GM12878 (cell line): Measurements from ENCODE around the gene PRSS12. TPM values are rescaled to one million over a fixed set of nuclear protein-coding genes. Genes with fewer than 3 reads are reported as not detected.
A peak's percentile ranks its signal among the peaks of the same experiment; 100 is the strongest.

Experiments used
- ATAC-seq: fragments of 200-7000 bp; cut with Tn5 transposase; 3 replicates; pipeline ENCODE4 v1.9.1; 2020; ENCODE audit warnings: mild to moderate bottlenecking, moderate library complexity
- BruUV-seq: library from RNA; stranded (reverse); fragments of 400-500 nt; replicated peaks from 2 replicates; lab custom pipeline; 2021; lab: Mats Ljungman, UMichigan
- CTCF ChIA-PET: fragments of 300-600 bp; sonication (Branson Sonifier 250); formaldehyde crosslinking; extraction: SDS; loops from one replicate; lab custom pipeline; 2021; ENCODE audit warnings: inconsistent platforms; lab: Yijun Ruan, JAX
- POLR2A ChIA-PET: fragments of 350-600 bp; formaldehyde crosslinking; extraction: SDS; loops from one replicate; lab custom pipeline; 2021; ENCODE audit warnings: inconsistent platforms; lab: Charles Lee
- RAD21 ChIA-PET: fragments of 300-600 bp; sonication (Branson Sonifier 250); formaldehyde crosslinking; loops from one replicate; lab custom pipeline; 2023; ENCODE audit warnings: antibody characterized with exemption; ENCODE audit not compliant: unreplicated experiment; lab: Charles Lee
- SMC1A ChIA-PET: fragments of 300-600 bp; sonication (Branson Sonifier 250); formaldehyde crosslinking; loops from one replicate; lab custom pipeline; 2023; ENCODE audit not compliant: unreplicated experiment, uncharacterized antibody; lab: Charles Lee
- DNase-seq: peaks from one replicate; pipeline ENCODE4 v3.0.0-alpha.2; 2011; ENCODE audit warnings: low read depth, low spot score
- FAIRE-seq: peaks from 3 replicates; lab custom pipeline; 2011; peaks lifted over from hg19 to GRCh38; lab: Jason Lieb, UNC
- H2AFZ ChIP-seq: 2 replicates; pipeline ENCODE4 v1.6.0; 2011; ENCODE audit warnings: low read depth, low read length, control low read depth; ENCODE audit not compliant: control insufficient read depth
- H3K27ac ChIP-seq: 2 replicates; pipeline ENCODE4 v1.5.1; 2011; ENCODE audit warnings: control low read depth; ENCODE audit not compliant: control insufficient read depth, insufficient read depth
- H3K27me3 ChIP-seq, 2 experiments: replicated peaks in 1 of 2; 2 replicates each; pipeline versions ENCODE4 v1.6.0 to v1.6.1; 2011; ENCODE audit warnings: low read length in 1 of 2; ENCODE audit not compliant: control insufficient read depth in 2 of 2, insufficient read depth in 2 of 2
- H3K36me3 ChIP-seq, 2 experiments: 2 replicates each; pipeline ENCODE4 v1.5.1; 2011; ENCODE audit warnings: low read length in 1 of 2; ENCODE audit not compliant: control insufficient read depth in 2 of 2, insufficient read depth in 2 of 2
- H3K4me1 ChIP-seq: 2 replicates; pipeline ENCODE4 v1.6.1; 2011; ENCODE audit warnings: mild to moderate bottlenecking, low read length, moderate library complexity, mixed read lengths; ENCODE audit not compliant: control insufficient read depth, insufficient read depth
- H3K4me2 ChIP-seq: 2 replicates; pipeline ENCODE4 v1.6.0; 2011; ENCODE audit warnings: control low read depth; ENCODE audit not compliant: control insufficient read depth, insufficient read depth
- H3K4me3 ChIP-seq: fragments of 200-600 bp; sonication (generic); 2 replicates; pipeline ENCODE4 v1.5.1; 2016
- H3K79me2 ChIP-seq: 2 replicates; pipeline ENCODE4 v1.6.0; 2011; ENCODE audit warnings: low read length; ENCODE audit not compliant: control insufficient read depth, insufficient read depth
- H3K9ac ChIP-seq: 2 replicates; pipeline ENCODE4 v1.8.0; 2011; ENCODE audit warnings: low read length, control low read depth, mixed read lengths; ENCODE audit not compliant: control insufficient read depth, insufficient read depth
- H3K9me3 ChIP-seq: replicated peaks from 3 replicates; pipeline ENCODE4 v1.5.1; 2011; ENCODE audit warnings: mild to moderate bottlenecking, low read length; ENCODE audit not compliant: control insufficient read depth, insufficient read depth
- H4K20me1 ChIP-seq: 2 replicates; pipeline ENCODE4 v1.6.0; 2011; ENCODE audit not compliant: control insufficient read depth, insufficient read depth
- CHD1 ChIP-seq: IDR thresholded peaks from 2 replicates; pipeline ENCODE4 v1.6.1; 2012; ENCODE audit warnings: low read depth, low read length, improper control_type of control experiment
- E2F4 ChIP-seq: IDR thresholded peaks from 2 replicates; pipeline ENCODE4 v1.6.1; 2012; ENCODE audit warnings: low read depth, low read length, improper control_type of control experiment
- ELK1 ChIP-seq: IDR thresholded peaks from 2 replicates; pipeline ENCODE4 v1.6.1; 2012; ENCODE audit warnings: low read depth, low read length, improper control_type of control experiment
- FOXK2 ChIP-seq: fragments of 450-650 bp; IDR thresholded peaks from 2 replicates; pipeline ENCODE4 v1.6.1; 2017; ENCODE audit warnings: mild to moderate bottlenecking, moderate library complexity
- HCFC1 ChIP-seq: fragments of 150-350 bp; IDR thresholded peaks from 2 replicates; pipeline ENCODE4 v1.6.1; 2014; ENCODE audit warnings: low read length
- HDAC2 ChIP-seq: fragments of 200-600 bp; sonication (generic); IDR thresholded peaks from 2 replicates; pipeline ENCODE4 v1.6.1; 2017
- IKZF1 ChIP-seq: fragments of 450-650 bp; conservative IDR thresholded peaks from 2 replicates; pipeline ENCODE4 v1.6.1; 2017; ENCODE audit warnings: antibody characterized with exemption, mild to moderate bottlenecking
- MEF2A ChIP-seq: IDR thresholded peaks from 2 replicates; pipeline ENCODE4 v1.6.1; 2011; ENCODE audit warnings: low read depth, mild to moderate bottlenecking, low read length, moderate library complexity; ENCODE audit not compliant: insufficient read depth
- MYC ChIP-seq: IDR thresholded peaks from 2 replicates; pipeline ENCODE4 v1.6.1; 2011; ENCODE audit warnings: mild to moderate bottlenecking, low read length, moderate library complexity, inconsistent platforms; ENCODE audit not compliant: insufficient read depth, insufficient replicate concordance, insufficient read length, severe bottlenecking
- NBN ChIP-seq: fragments of 450-650 bp; IDR thresholded peaks from 2 replicates; pipeline ENCODE4 v1.6.1; 2016
- RAD21 ChIP-seq: IDR thresholded peaks from 2 replicates; pipeline ENCODE4 v1.6.1; 2011; ENCODE audit warnings: mild to moderate bottlenecking, low read depth, low read length, moderate library complexity; ENCODE audit not compliant: insufficient read depth
- RB1 ChIP-seq: fragments of 450-650 bp; formaldehyde crosslinking; IDR thresholded peaks from 2 replicates; pipeline ENCODE4 v1.6.1; 2017; ENCODE audit warnings: mild to moderate bottlenecking, borderline replicate concordance
- RBBP5 ChIP-seq: fragments of 200-600 bp; sonication (generic); conservative IDR thresholded peaks from 2 replicates; pipeline ENCODE4 v1.6.1; 2016
- SMC3 ChIP-seq: IDR thresholded peaks from 2 replicates; pipeline ENCODE4 v1.6.1; 2011; ENCODE audit warnings: low read length, improper control_type of control experiment, borderline replicate concordance
- STAT1 ChIP-seq: fragments of 450-650 bp; conservative IDR thresholded peaks from 2 replicates; pipeline ENCODE4 v1.6.1; 2014; ENCODE audit warnings: antibody characterized with exemption, mild to moderate bottlenecking
- TAF1 ChIP-seq: IDR thresholded peaks from 2 replicates; pipeline ENCODE4 v1.6.1; 2011; ENCODE audit warnings: mild to moderate bottlenecking, low read depth, low read length, borderline replicate concordance
- WGBS: methylation state at CpG from one replicate; pipeline ENCODE4 v1.1.6; 2016; ENCODE audit warnings: low lambda C conversion rate; ENCODE audit not compliant: insufficient replicate concordance, insufficient coverage; ENCODE audit errors: missing lambda C conversion rate; 5-methylcytosine and 5-hydroxymethylcytosine counted together
- in situ Hi-C: fragments of 300-500 bp; cut with MboI; formaldehyde crosslinking; loops from 9 replicates; pipeline ENCODE4 v1.14.3; 2018; ENCODE audit warnings: mixed read lengths
- intact Hi-C: fragments of 100-400 bp; cut with micrococcal nuclease; formaldehyde crosslinking; loops from one replicate; pipeline ENCODE4 v1.14.2; 2022; ENCODE audit not compliant: unreplicated experiment
- polyA plus RNA-seq, 11 experiments: library from polyadenylated mRNA; depleted of rRNA in 4 of 11; unstranded in 6 of 11; stranded (reverse) in 5 of 11; fragments of >200 nt; fragmentation: Nextera tagmentation in 4 of 11; fragmentation: Illumina TruSeq in 1 of 11; extraction: Ambion mirVana in 4 of 11; extraction: Trizol in 1 of 11; gene quantifications; 1 replicate in 1 of 11; 2 replicates in 10 of 11; pipeline versions ENCODE4 v1.2.1 to v1.2.3, GENCODE V29; 2011 to 2016; ENCODE audit warnings: inconsistent platforms in 2 of 11, missing spikeins in 2 of 11, low read depth in 1 of 11
- total RNA-seq, 4 experiments: library from RNA; depleted of rRNA in 3 of 4; stranded (reverse); fragments of >200 nt in 3 of 4; fragmentation: Illumina TruSeq in 1 of 4; extraction: Trizol in 1 of 4; gene quantifications; 2 replicates each; pipeline versions ENCODE4 v1.2.1 to v1.2.3, GENCODE V29; 2013 to 2021

PRSS12 gene
- total and polyA plus RNA-seq, 10 of the 15 experiments (the other 5 are each of a cell fraction or from before 2014, with no cell fraction given): 0.04 to 0.34 (median 0.11) TPM; not detected in 2

DNA sequence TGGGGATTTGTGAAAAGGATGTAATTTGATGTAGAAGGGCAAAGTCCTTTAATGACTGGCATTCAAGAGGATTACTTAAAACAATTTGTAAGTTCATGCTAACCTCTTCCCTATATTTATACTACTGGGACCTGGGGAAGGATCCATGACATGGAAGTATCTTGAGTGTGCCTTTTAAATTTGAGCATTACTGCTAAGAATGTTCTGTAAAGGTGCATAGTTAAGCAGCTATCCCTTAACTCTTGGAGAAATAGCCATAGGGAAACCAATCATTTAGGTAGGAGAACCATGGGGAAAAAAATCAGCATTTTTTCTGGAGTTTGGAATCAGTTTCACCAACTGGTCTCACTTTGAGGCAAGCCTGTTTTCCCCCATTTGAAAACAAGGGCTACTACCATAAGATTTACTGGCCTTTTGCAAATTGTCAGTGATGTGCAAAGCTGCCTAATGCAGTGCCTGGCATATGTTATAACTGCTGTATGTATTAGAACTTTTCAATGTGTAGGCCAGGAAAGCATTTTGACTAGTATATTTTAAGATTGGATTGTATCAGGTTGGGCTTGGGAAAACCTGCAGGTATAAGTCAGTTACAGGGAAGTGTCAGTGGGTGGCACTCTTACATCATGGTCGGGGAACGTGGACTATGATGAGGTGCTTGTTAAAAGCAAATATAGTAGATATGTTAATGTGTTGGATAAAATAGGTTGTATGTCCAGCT, 72.1 kb downstream of the PRSS12 start (continued):
- TF ChIP-seq CHD1 (no peak), RBBP5 (no peak), E2F4 (no peak), STAT1 (no peak), HCFC1 (no peak), MEF2A (no peak), RAD21 (peak; percentile 72), IKZF1 (no peak), TAF1 (no peak)

GRCh38 chr4:118279920-118280432, 72.8 kb downstream of the PRSS12 start:
- ChIA-PET SMC1A (interaction anchor here (0.9 kb wide), 1 partner anchor 8 kb away, joined by 3 read pairs; no protein-coding TSS in a partner anchor), RAD21 (no interaction called here)
- FAIRE-seq: no peak

More at GRCh38 chr4:118279920-118280432, 72.8 kb downstream of the PRSS12 start:
- Histone ChIP-seq H2AFZ (no peak overlapping the region), H3K27me3 (no peaks in the 10 kb centered on the region), H4K20me1 (no peaks in the 10 kb centered on the region), H3K4me1 (peaks cover 13% of the 10 kb centered on the region; the same call in 1 of the 2 replicates), H3K27ac (peak overlapping the region; percentile 80), H3K36me3 (peaks cover 0 to 5% of the 10 kb centered on the region in 2 experiments; a peak in 2 of 4 replicates), H3K4me3 (peak overlapping the region; percentile 82), H3K4me2 (peak overlapping the region; percentile 85), H3K79me2 (peaks cover 27% of the 10 kb centered on the region), H3K9ac (peak overlapping the region; percentile 90), H3K9me3 (no peaks in the 10 kb centered on the region)
- POLR2A ChIA-PET: no interaction called here
- 0% methylated on average over 2 of the region's 2 CpGs for WGBS
- CTCF ChIA-PET: interaction anchor here (0.9 to 2.4 kb wide), 2 partner anchors 28 to 74 kb away, joined by 3 to 10 read pairs; partner anchors contain the start of gene PRSS12
- BruUV-seq: no TSS peak
- no peak for DNase-seq
- no peak for ATAC-seq
- in situ Hi-C loops: loop anchor here (10.0 kb wide), 2 partner anchors 305 to 405 kb away; partner anchors contain the start of gene METTL14
- intact Hi-C loops: loop anchor here (2.0 to 10.0 kb wide), 3 partner anchors 73 to 557 kb away; partner anchors contain the start of genes PRSS12 and SEC24D
- TF ChIP-seq NBN: no peak
- TF ChIP-seq ELK1: no peak
- TF ChIP-seq SMC3: no peak
- no peak for TF ChIP-seq RB1
- TF ChIP-seq FOXK2: no peak
- no peak for TF ChIP-seq MYC
- no peak for TF ChIP-seq HDAC2
